LNCAP (cell line): Measurements from ENCODE around the gene KCNN4.

Source experiments
- TF ChIP-seq, protein P1 (sequence below): fragments of 450-650 bp; IDR thresholded peaks from 2 replicates; pipeline ENCODE4 v1.5.1; 2017; ENCODE audit warnings: mild to moderate bottlenecking

Gene KCNN4

GRCh38 chr19:43774103-43774939 is 6.5 kb downstream of the KCNN4 start:
- TF ChIP-seq, protein P1, sequence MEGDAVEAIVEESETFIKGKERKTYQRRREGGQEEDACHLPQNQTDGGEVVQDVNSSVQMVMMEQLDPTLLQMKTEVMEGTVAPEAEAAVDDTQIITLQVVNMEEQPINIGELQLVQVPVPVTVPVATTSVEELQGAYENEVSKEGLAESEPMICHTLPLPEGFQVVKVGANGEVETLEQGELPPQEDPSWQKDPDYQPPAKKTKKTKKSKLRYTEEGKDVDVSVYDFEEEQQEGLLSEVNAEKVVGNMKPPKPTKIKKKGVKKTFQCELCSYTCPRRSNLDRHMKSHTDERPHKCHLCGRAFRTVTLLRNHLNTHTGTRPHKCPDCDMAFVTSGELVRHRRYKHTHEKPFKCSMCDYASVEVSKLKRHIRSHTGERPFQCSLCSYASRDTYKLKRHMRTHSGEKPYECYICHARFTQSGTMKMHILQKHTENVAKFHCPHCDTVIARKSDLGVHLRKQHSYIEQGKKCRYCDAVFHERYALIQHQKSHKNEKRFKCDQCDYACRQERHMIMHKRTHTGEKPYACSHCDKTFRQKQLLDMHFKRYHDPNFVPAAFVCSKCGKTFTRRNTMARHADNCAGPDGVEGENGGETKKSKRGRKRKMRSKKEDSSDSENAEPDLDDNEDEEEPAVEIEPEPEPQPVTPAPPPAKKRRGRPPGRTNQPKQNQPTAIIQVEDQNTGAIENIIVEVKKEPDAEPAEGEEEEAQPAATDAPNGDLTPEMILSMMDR, result no peak

GRCh38 chr19:43773725-43774102 is 7.1 kb downstream of the KCNN4 start:
- TF ChIP-seq, protein P1, result no peak

- TF ChIP-seq, protein P1, result no peak
Observed at GRCh38 chr19:43769256-43769655, 11.5 kb downstream of the KCNN4 start.

DNA sequence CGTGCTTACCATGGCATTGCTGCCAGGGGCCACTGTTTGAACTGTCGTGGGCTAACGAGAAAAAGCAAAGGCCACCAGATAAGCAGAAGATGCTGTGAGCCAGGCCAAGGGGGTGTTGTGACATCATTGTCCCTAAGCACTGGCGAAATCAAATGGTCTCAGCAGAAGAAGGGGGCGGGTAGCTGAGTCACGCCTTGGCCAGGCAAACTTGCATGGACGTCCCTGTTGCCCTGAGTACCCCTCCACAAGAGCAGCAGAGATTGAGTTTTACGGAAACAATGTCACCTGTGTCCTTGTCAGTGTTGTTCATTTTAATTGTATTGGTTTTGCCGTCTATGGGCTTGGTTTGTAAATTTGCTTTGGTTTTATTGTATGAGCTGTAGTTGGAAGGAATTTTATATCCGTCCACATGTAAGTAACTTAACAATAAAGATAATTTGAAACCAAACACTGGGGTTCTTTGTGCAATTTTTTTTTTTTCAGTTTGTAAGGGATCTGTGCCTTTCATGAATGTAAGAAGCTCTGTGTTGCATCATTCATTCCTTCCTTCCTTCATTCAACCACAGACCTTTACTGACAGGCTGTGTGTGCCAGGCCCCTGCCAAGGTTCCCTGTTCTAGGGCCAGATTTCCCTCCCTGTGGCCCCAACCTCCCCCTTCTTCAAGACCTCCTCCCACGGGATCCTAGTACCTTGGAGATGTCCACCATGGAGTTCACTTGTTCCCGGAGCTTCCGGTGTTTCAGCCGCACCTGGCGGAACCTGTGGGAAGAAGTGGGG is 12.3 kb downstream of the KCNN4 start:
- TF ChIP-seq, protein P1, result no peak

GRCh38 chr19:43767818-43768217 is 13.0 kb downstream of the KCNN4 start:
- TF ChIP-seq, protein P1, result no peak

GRCh38 chr19:43767316-43767715 is 13.5 kb downstream of the KCNN4 start:
- TF ChIP-seq, protein P1, result no peak

GRCh38 chr19:43766755-43767043 is 14.1 kb downstream of the KCNN4 start:
- TF ChIP-seq, protein P1, result no peak
